Mammary epithelial cell (primary cell): Measurements from ENCODE around the gene USP26.

Source experiments
- EZH2 ChIP-seq: IDR thresholded peaks from 2 replicates; pipeline ENCODE4 v1.6.1; 2012; ENCODE audit warnings: low read length, inconsistent platforms, borderline replicate concordance
- TF ChIP-seq, protein P1 (sequence below), 2 donors: IDR thresholded peaks in 1 of 2; conservative IDR thresholded peaks in 1 of 2; 2 replicates each; pipeline ENCODE4 v1.5.1; 2011 to 2012; ENCODE audit warnings: inconsistent platforms in 2 of 2, low read length in 2 of 2, mild to moderate bottlenecking in 2 of 2, control low read depth in 1 of 2, low read depth in 1 of 2; ENCODE audit not compliant: insufficient read depth in 1 of 2; ENCODE audit errors: extremely low read depth in 1 of 2

DNA sequence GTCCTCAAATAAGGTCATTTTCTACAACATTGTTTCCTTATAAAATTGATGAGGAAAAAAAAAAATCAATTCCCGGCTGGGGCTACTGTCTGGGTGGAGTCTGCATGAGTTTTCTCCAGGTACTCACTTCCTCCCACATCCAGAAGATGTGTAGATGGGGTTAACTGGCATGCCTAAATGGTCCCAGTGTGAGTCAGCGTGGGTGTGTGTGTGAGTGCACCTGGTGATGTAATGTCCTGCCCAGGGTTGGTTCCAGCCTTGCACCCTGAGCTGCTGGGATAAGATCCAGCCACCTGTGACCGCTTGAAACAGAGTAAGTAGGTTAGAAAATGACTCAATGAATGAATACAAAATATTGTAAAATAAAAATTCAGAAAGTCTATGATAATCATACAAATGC is 11.1 kb downstream of the USP26 start:
- TF ChIP-seq, protein P1, sequence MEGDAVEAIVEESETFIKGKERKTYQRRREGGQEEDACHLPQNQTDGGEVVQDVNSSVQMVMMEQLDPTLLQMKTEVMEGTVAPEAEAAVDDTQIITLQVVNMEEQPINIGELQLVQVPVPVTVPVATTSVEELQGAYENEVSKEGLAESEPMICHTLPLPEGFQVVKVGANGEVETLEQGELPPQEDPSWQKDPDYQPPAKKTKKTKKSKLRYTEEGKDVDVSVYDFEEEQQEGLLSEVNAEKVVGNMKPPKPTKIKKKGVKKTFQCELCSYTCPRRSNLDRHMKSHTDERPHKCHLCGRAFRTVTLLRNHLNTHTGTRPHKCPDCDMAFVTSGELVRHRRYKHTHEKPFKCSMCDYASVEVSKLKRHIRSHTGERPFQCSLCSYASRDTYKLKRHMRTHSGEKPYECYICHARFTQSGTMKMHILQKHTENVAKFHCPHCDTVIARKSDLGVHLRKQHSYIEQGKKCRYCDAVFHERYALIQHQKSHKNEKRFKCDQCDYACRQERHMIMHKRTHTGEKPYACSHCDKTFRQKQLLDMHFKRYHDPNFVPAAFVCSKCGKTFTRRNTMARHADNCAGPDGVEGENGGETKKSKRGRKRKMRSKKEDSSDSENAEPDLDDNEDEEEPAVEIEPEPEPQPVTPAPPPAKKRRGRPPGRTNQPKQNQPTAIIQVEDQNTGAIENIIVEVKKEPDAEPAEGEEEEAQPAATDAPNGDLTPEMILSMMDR (conservative IDR thresholded peaks at IDR 0.05 in 1 of 2, IDR thresholded peaks at IDR 0.05 in 1 of 2; ENCODE audit: extremely low read depth in 1 of 2, insufficient read depth in 1 of 2, low read depth in 1 of 2, low read length in 2 of 2), result no peak
- no peak for TF ChIP-seq EZH2
